HepG2 (cell line): ENCODE results near the gene PRKG1.

Experiments
- ATF5 ChIP-seq: sonication (generic); formaldehyde crosslinking; IDR thresholded peaks from 2 replicates; pipeline ENCODE4 v1.4.0; 2020; ENCODE audit warnings: mild to moderate bottlenecking, low read depth, missing genetic modification reagents
- MNT ChIP-seq: fragments of 450-650 bp; IDR thresholded peaks from 2 replicates; pipeline ENCODE4 v1.6.1; 2016

GRCh38 chr10:51297438-51297837, 223.2 kb downstream of the PRKG1 start:
- TF ChIP-seq ATF5: no peak
- no peak for TF ChIP-seq MNT
